ENCODE results near the gene SLC6A3.
A peak's percentile ranks its signal among the peaks of the same experiment; 100 is the strongest.

The SLC6A3 gene

GRCh38 chr5:1437876-1438559 is 7.2 kb downstream of the SLC6A3 start:
- Histone ChIP-seq H2BK12ac (ENCODE audit: low read length) (no peak overlapping the region), H2BK5ac (ENCODE audit: low read depth, low read length, poor library complexity) (no peak overlapping the region), H4K91ac (ENCODE audit: low read depth, low read length) (no peak overlapping the region), H3K27me3 (ENCODE audit: insufficient read depth, low read length) (peaks cover 4% of the 10 kb centered on the region), H3K4me2 (ENCODE audit: low read length) (no peak overlapping the region), H2AK5ac (ENCODE audit: low read length) (no peak overlapping the region), H3K18ac (ENCODE audit: low read length) (no peak overlapping the region), H3K14ac (ENCODE audit: low read length) (no peak overlapping the region), H2BK120ac (ENCODE audit: insufficient read depth, low read length, poor library complexity) (no peak overlapping the region), H3K23ac (ENCODE audit: low read length) (no peak overlapping the region), H3K27ac (ENCODE audit: low read depth, low read length) (no peak overlapping the region), H2AFZ (ENCODE audit: insufficient read depth, low read length, poor library complexity) (no peak overlapping the region), H3K79me1 (ENCODE audit: low read length) (no peaks in the 10 kb centered on the region), H3K4me3 (ENCODE audit: low read depth, low read length) (no peak overlapping the region), H4K12ac (ENCODE audit: low read depth, low read length) (no peak overlapping the region), H3K36me3 (ENCODE audit: control insufficient read depth in 1 of 2, insufficient read depth in 2 of 2, low read length in 2 of 2) (no peaks in the 10 kb centered on the region), H3K79me2 (ENCODE audit: control insufficient read depth, insufficient read depth, low read length, poor library complexity) (no peaks in the 10 kb centered on the region), H3K4ac (ENCODE audit: low read depth, low read length) (no peak overlapping the region), H3K9me3 (ENCODE audit: insufficient read depth, low read depth, low read length) (peaks cover 26% of the 10 kb centered on the region), H3K9ac (ENCODE audit: low read length) (no peak overlapping the region), H4K8ac (ENCODE audit: low read depth, low read length) (no peak overlapping the region), H3K4me1 (ENCODE audit: control insufficient read depth in 1 of 2, insufficient read depth in 2 of 2, low read length in 2 of 2) (no peaks in the 10 kb centered on the region)
- no CpG with 5 or more reads among the region's 25 CpGs for WGBS (ENCODE audit: extremely low coverage, insufficient coverage, insufficient read length)
- no peak for DNase-seq

GRCh38 chr5:1437226-1437829 is 7.9 kb downstream of the SLC6A3 start:
- WGBS (ENCODE audit: extremely low coverage, insufficient coverage, insufficient read length): no CpG with 5 or more reads among the region's 11 CpGs
- H3K4me2 ChIP-seq (ENCODE audit: low read length): no peak overlapping the region
- H2BK120ac ChIP-seq (ENCODE audit: insufficient read depth, low read length, poor library complexity): no peak overlapping the region

GRCh38 chr5:1436681-1437080 is 8.6 kb downstream of the SLC6A3 start:
- peak overlapping the region; percentile 43 for H3K4me3 ChIP-seq (ENCODE audit: low read depth, low read length)
- no CpG with 5 or more reads among the region's 16 CpGs for WGBS (ENCODE audit: extremely low coverage, insufficient coverage, insufficient read length)
- no peak overlapping the region for H3K18ac ChIP-seq (ENCODE audit: low read length)
- no peak overlapping the region for H3K14ac ChIP-seq (ENCODE audit: low read length)
- no peak overlapping the region for H4K8ac ChIP-seq (ENCODE audit: low read depth, low read length)
- H3K27me3 ChIP-seq (ENCODE audit: insufficient read depth, low read length): no peaks in the 10 kb centered on the region
- no peak overlapping the region for H3K4ac ChIP-seq (ENCODE audit: low read depth, low read length)
- H2BK12ac ChIP-seq (ENCODE audit: low read length): no peak overlapping the region
- H4K91ac ChIP-seq (ENCODE audit: low read depth, low read length): no peak overlapping the region
- H2AK5ac ChIP-seq (ENCODE audit: low read length): no peak overlapping the region
- H3K23ac ChIP-seq (ENCODE audit: low read length): no peak overlapping the region
- H3K9me3 ChIP-seq (ENCODE audit: insufficient read depth, low read depth, low read length): peaks cover 40% of the 10 kb centered on the region
- H4K12ac ChIP-seq (ENCODE audit: low read depth, low read length): no peak overlapping the region
- H3K9ac ChIP-seq (ENCODE audit: low read length): no peak overlapping the region
- no peaks in the 10 kb centered on the region for H3K36me3 ChIP-seq (ENCODE audit: control insufficient read depth in 1 of 2, insufficient read depth in 2 of 2, low read length in 2 of 2)
- no peak for DNase-seq
- no peaks in the 10 kb centered on the region for H3K79me2 ChIP-seq (ENCODE audit: control insufficient read depth, insufficient read depth, low read length, poor library complexity)
- H3K79me1 ChIP-seq (ENCODE audit: low read length): no peaks in the 10 kb centered on the region
- H3K4me2 ChIP-seq (ENCODE audit: low read length): no peak overlapping the region
- H3K4me1 ChIP-seq (ENCODE audit: control insufficient read depth in 1 of 2, insufficient read depth in 2 of 2, low read length in 2 of 2): no peaks in the 10 kb centered on the region
- H2BK120ac ChIP-seq (ENCODE audit: insufficient read depth, low read length, poor library complexity): no peak overlapping the region
- H3K27ac ChIP-seq (ENCODE audit: low read depth, low read length): no peak overlapping the region
- no peak overlapping the region for H2BK5ac ChIP-seq (ENCODE audit: low read depth, low read length, poor library complexity)
- H2AFZ ChIP-seq (ENCODE audit: insufficient read depth, low read length, poor library complexity): no peak overlapping the region

More at GRCh38 chr5:1437226-1437829, 7.9 kb downstream of the SLC6A3 start:
- Histone ChIP-seq H2AFZ (ENCODE audit: insufficient read depth, low read length, poor library complexity) (no peak overlapping the region), H2AK5ac (ENCODE audit: low read length) (no peak overlapping the region), H3K36me3 (ENCODE audit: control insufficient read depth in 1 of 2, insufficient read depth in 2 of 2, low read length in 2 of 2) (no peaks in the 10 kb centered on the region), H2BK12ac (ENCODE audit: low read length) (no peak overlapping the region), H4K8ac (ENCODE audit: low read depth, low read length) (no peak overlapping the region), H3K27me3 (ENCODE audit: insufficient read depth, low read length) (no peaks in the 10 kb centered on the region), H3K18ac (ENCODE audit: low read length) (no peak overlapping the region), H3K4me3 (ENCODE audit: low read depth, low read length) (no peak overlapping the region), H3K4me1 (ENCODE audit: control insufficient read depth in 1 of 2, insufficient read depth in 2 of 2, low read length in 2 of 2) (no peaks in the 10 kb centered on the region), H3K4ac (ENCODE audit: low read depth, low read length) (no peak overlapping the region), H4K12ac (ENCODE audit: low read depth, low read length) (no peak overlapping the region), H3K27ac (ENCODE audit: low read depth, low read length) (no peak overlapping the region), H3K23ac (ENCODE audit: low read length) (no peak overlapping the region), H3K79me2 (ENCODE audit: control insufficient read depth, insufficient read depth, low read length, poor library complexity) (no peaks in the 10 kb centered on the region), H3K9me3 (ENCODE audit: insufficient read depth, low read depth, low read length) (peaks cover 33% of the 10 kb centered on the region), H2BK5ac (ENCODE audit: low read depth, low read length, poor library complexity) (no peak overlapping the region), H3K79me1 (ENCODE audit: low read length) (no peaks in the 10 kb centered on the region), H3K14ac (ENCODE audit: low read length) (no peak overlapping the region), H3K9ac (ENCODE audit: low read length) (no peak overlapping the region), H4K91ac (ENCODE audit: low read depth, low read length) (no peak overlapping the region)
- peak in 1 of 2 donors; percentile 16 for DNase-seq

GRCh38 chr5:1436036-1436435 is 9.2 kb downstream of the SLC6A3 start:
- H3K18ac ChIP-seq (ENCODE audit: low read length): no peak overlapping the region
- no peak overlapping the region for H3K4me3 ChIP-seq (ENCODE audit: low read depth, low read length)
- H2AK5ac ChIP-seq (ENCODE audit: low read length): no peak overlapping the region
- H3K4me2 ChIP-seq (ENCODE audit: low read length): no peak overlapping the region
- H3K9ac ChIP-seq (ENCODE audit: low read length): no peak overlapping the region
- no peak overlapping the region for H3K4ac ChIP-seq (ENCODE audit: low read depth, low read length)
- no peak overlapping the region for H4K12ac ChIP-seq (ENCODE audit: low read depth, low read length)
- H3K36me3 ChIP-seq (ENCODE audit: control insufficient read depth in 1 of 2, insufficient read depth in 2 of 2, low read length in 2 of 2): no peaks in the 10 kb centered on the region
- no peak overlapping the region for H3K14ac ChIP-seq (ENCODE audit: low read length)
- H2BK12ac ChIP-seq (ENCODE audit: low read length): no peak overlapping the region
- no peak for DNase-seq
- no peaks in the 10 kb centered on the region for H3K4me1 ChIP-seq (ENCODE audit: control insufficient read depth in 1 of 2, insufficient read depth in 2 of 2, low read length in 2 of 2)
- no peaks in the 10 kb centered on the region for H3K27me3 ChIP-seq (ENCODE audit: insufficient read depth, low read length)
- no peak overlapping the region for H4K91ac ChIP-seq (ENCODE audit: low read depth, low read length)
- no peak overlapping the region for H3K23ac ChIP-seq (ENCODE audit: low read length)
- no peak overlapping the region for H2AFZ ChIP-seq (ENCODE audit: insufficient read depth, low read length, poor library complexity)
- no peaks in the 10 kb centered on the region for H3K79me1 ChIP-seq (ENCODE audit: low read length)
- WGBS (ENCODE audit: extremely low coverage, insufficient coverage, insufficient read length): no CpG with 5 or more reads among the region's 10 CpGs
- H3K79me2 ChIP-seq (ENCODE audit: control insufficient read depth, insufficient read depth, low read length, poor library complexity): no peaks in the 10 kb centered on the region
- no peak overlapping the region for H4K8ac ChIP-seq (ENCODE audit: low read depth, low read length)
- H2BK120ac ChIP-seq (ENCODE audit: insufficient read depth, low read length, poor library complexity): no peak overlapping the region
- H3K27ac ChIP-seq (ENCODE audit: low read depth, low read length): no peak overlapping the region
- peaks cover 43% of the 10 kb centered on the region for H3K9me3 ChIP-seq (ENCODE audit: insufficient read depth, low read depth, low read length)
- H2BK5ac ChIP-seq (ENCODE audit: low read depth, low read length, poor library complexity): no peak overlapping the region
